Fibroblast of villous mesenchyme (primary cell): ENCODE results near the gene RBM34. TPM values are rescaled to one million over a fixed set of nuclear protein-coding genes. Genes with fewer than 3 reads are reported as not detected.

Experiments
- DNase-seq: peaks from one replicate; pipeline ENCODE4 v3.0.0-alpha.2; 2010; ENCODE audit warnings: low read depth
- H3K4me3 ChIP-seq: 2 replicates; pipeline ENCODE4 v1.5.1; 2011; ENCODE audit warnings: low read depth, mild to moderate bottlenecking, low read length
- total RNA-seq: library from RNA; depleted of rRNA; stranded (reverse); fragments of >200 nt; gene quantifications from 2 replicates; pipeline ENCODE4 v1.2.3, GENCODE V29; 2012
- TF ChIP-seq, protein P1 (sequence below): IDR thresholded peaks from 2 replicates; pipeline ENCODE4 v1.5.1; 2012; ENCODE audit warnings: low read depth, mild to moderate bottlenecking, low read length; ENCODE audit not compliant: insufficient read depth

Gene RBM34
- total RNA-seq, 1 donor, result 61.7 TPM

GRCh38 chr1:235156265-235156664, 4.8 kb downstream of the RBM34 start:
- no peak overlapping the region for H3K4me3 ChIP-seq
- TF ChIP-seq, protein P1, sequence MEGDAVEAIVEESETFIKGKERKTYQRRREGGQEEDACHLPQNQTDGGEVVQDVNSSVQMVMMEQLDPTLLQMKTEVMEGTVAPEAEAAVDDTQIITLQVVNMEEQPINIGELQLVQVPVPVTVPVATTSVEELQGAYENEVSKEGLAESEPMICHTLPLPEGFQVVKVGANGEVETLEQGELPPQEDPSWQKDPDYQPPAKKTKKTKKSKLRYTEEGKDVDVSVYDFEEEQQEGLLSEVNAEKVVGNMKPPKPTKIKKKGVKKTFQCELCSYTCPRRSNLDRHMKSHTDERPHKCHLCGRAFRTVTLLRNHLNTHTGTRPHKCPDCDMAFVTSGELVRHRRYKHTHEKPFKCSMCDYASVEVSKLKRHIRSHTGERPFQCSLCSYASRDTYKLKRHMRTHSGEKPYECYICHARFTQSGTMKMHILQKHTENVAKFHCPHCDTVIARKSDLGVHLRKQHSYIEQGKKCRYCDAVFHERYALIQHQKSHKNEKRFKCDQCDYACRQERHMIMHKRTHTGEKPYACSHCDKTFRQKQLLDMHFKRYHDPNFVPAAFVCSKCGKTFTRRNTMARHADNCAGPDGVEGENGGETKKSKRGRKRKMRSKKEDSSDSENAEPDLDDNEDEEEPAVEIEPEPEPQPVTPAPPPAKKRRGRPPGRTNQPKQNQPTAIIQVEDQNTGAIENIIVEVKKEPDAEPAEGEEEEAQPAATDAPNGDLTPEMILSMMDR, result no peak
- DNase-seq, result no peak

DNA sequence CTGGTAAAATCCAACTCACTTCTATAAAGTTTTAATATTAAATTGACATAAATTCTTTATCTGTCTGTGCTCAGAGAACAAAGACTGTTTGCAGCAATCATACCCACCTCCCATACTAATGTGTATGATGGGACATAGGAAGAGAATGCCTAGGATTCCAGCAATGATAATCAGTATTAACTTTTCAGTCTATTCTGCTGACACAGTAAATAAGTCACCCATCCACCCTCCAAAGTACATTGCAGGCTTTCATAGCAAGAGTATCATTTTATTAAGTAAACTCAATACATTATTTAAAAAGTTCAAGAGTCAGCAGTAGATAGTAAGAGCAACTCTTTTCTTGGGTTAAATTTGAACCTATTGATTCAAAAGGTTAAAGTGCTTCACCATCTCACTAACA, 8.8 kb downstream of the RBM34 start:
- H3K4me3 ChIP-seq, result no peak overlapping the region
- TF ChIP-seq, protein P1, result no peak

DNA sequence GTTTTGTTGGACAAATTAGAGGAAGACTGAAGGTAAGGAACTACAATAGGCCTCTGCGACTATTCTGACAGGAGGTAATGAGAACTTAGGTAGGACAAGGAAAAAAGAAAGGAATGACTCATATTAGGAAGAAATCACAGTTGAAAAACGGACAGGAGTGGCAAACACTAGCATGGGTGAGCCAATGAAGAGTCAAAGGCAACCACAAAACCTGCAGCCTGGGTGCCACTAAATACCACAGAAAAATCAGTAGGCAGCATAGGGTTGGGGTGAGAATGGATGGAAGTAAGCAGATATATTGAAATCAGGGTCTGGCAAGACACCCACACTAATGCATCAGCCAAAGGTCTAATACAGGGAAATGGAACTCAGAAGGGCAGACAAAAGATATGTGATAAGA, 10.0 kb downstream of the RBM34 start:
- no peak for DNase-seq
- no peak overlapping the region for H3K4me3 ChIP-seq
- TF ChIP-seq, protein P1, result no peak

More for the DNA sequence above, 8.8 kb downstream of the RBM34 start:
- no peak for DNase-seq

DNA sequence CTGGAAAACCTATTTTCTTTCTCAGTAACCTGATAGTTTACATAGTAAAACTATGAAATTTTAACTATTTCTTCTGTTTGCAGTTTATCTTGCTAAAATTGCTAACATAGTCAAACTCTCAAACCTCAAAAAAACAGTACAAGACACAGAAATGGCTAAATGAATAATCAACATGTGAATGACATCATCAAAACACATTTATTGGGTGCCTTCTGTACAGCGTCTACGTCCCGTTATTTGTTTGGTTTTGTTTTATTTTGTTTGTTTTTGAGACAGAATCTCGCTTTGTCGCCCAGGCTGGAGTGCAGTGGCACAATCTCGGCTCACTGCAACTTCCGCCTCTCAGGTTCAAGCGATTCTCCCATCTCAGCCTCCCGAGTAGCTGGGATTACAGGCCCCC, 11.2 kb downstream of the RBM34 start:
- no peak overlapping the region for H3K4me3 ChIP-seq
- TF ChIP-seq, protein P1, result no peak
- no peak for DNase-seq

DNA sequence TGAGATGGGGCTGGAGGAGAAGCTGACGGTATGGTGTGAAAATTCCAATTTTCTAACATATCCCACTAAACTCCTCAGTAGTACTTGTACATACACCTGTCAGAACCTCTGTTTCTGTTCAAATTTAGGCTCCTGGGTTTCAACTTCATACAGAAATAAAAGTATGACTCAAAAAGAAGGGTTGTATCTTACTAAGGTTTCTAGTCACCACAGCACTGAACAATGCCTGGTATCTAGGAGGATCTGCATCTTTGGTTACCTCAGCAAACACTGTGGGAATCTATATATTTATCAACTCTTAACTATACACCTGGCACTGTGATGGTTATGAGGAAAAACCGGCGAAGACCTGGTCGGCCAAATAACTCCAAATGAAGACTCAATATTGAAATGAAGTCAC, 13.8 kb downstream of the RBM34 start:
- no peak overlapping the region for H3K4me3 ChIP-seq
- DNase-seq, result no peak
- TF ChIP-seq, protein P1, result no peak

DNA sequence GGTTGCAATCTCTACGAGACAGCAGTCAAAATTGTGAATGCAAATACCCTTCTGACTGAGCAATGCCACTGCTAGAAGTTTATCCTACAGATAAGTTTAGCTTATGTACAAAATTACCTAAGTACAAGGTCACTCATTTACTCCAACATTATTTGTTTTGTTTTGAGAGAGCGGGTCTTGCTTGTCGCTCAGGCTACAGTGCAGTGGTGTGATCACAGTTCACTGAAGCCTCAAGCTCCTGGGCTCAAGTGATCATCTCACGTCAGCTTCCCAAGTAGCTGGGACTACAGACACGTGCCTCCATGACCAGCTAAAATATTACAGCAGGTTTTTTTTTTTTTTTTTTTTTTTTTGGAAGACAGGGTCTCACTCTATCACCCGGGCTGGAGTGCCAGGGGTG, 15.4 kb downstream of the RBM34 start:
- TF ChIP-seq, protein P1, result no peak
- H3K4me3 ChIP-seq, result no peak overlapping the region
- no peak for DNase-seq

DNA sequence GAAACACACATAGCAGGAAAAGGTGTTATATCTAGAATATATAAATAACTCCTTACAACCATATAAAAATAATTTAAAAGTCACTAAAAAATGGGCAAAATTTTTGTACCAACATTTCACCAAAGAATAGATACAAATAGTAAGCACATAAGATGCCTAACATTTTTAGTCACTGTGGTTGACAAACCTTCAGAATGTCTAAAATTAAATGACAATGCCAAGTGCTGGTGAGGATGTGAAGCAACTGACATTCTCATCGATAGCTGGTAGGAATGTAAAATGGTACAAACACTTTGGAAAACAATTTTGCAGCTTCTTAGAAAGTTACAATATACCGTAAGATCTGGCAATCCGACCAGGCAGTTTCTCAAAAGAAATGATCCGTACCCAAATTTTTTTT, 18.1 kb downstream of the RBM34 start:
- DNase-seq, result no peak
- no peak overlapping the region for H3K4me3 ChIP-seq
- TF ChIP-seq, protein P1, result no peak
